A673 (cell line): ENCODE results near the gene CST8.

Experiments
- CTCF ChIP-seq: fragments of 300-800, 200-600 bp; sonication (generic); conservative IDR thresholded peaks from 2 replicates; pipeline ENCODE4 v1.5.1; 2017; ENCODE audit warnings: low read depth, mild to moderate bottlenecking, antibody characterized with exemption, low read length, moderate library complexity, mixed read lengths
- EZH2 ChIP-seq: fragments of 200-600 bp; sonication (generic); IDR thresholded peaks from 2 replicates; pipeline ENCODE4 v1.6.1; 2017; ENCODE audit warnings: borderline replicate concordance, low read depth, mild to moderate bottlenecking, mixed read lengths, antibody characterized with exemption, low read length; ENCODE audit not compliant: poor library complexity, severe bottlenecking

- TF ChIP-seq CTCF: no peak
- TF ChIP-seq EZH2: no peak
Observed at GRCh38 chr20:23524146-23524545, 33.2 kb downstream of the CST8 start.
